ENCODE measurements around the gene ROBO1.

GRCh38 chr3:78830470-78830869 lies 937.3 kb downstream of the ROBO1 start:
- TF ChIP-seq POLR2AphosphoS5 (IDR thresholded peaks at IDR 0.05; ENCODE audit: low read depth, low read length) (no peak), POLR2A (IDR thresholded peaks at IDR 0.05; ENCODE audit: low read depth, low read length) (no peak), TAF1 (IDR thresholded peaks at IDR 0.05; ENCODE audit: borderline replicate concordance, low read depth, low read length) (no peak)

All from GM12892 (cell line).